GM21529 (cell line): Measurements from ENCODE around the gene TNIP3.
"Not testable (repeated sequence)": the region's sequence is repeated elsewhere in the genome, so short reads cannot be mapped to it uniquely, and the experiment has no call there.

ENCODE experiments used
- ATAC-seq: cut with Tn5 transposase; IDR thresholded peaks from one replicate; pipeline ENCODE4 v1.9.1; 2021; ENCODE audit not compliant: unreplicated experiment

Gene TNIP3

DNA sequence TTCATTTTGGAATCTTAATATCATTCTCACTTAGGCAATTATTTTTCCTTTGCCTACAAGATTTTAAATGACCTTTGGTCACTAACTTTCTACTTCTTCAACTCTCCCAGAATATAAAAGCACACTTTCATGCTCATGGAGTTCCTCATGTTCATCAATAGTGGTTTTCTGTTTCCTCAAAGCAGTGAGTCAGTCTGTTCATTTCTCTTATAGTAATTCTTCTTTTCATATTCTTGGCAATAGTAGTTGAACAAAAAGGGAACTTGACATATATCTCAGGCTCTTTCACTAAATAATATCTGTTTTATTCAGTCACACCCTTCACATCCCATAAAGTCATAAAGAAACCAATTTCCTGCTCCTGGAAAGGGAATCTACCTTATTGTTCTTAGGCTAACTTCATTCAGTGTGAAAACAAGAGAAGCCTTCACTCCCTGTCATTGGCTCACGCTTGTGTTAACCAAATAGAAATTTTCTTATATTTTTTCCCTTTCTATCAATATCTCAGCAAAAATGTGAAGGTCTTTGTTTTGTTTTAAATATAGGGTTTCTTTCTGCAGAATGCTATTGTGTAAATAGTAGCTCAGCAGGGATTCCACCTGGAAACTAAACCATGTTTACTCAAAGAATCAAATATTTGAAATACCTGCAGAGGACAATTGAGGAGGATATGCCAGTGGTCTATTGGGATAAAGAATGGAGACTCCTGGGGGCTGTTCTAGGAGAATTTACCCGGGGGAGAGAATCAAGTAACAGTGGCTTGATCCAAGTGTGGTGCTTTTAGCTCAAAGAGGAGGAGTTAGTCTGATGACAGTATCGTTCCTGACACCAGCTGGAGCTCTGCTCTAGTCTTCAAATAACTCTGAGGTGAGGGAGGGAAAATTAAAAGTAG is 13.4 kb upstream of the TNIP3 start:
- no peak for ATAC-seq

DNA sequence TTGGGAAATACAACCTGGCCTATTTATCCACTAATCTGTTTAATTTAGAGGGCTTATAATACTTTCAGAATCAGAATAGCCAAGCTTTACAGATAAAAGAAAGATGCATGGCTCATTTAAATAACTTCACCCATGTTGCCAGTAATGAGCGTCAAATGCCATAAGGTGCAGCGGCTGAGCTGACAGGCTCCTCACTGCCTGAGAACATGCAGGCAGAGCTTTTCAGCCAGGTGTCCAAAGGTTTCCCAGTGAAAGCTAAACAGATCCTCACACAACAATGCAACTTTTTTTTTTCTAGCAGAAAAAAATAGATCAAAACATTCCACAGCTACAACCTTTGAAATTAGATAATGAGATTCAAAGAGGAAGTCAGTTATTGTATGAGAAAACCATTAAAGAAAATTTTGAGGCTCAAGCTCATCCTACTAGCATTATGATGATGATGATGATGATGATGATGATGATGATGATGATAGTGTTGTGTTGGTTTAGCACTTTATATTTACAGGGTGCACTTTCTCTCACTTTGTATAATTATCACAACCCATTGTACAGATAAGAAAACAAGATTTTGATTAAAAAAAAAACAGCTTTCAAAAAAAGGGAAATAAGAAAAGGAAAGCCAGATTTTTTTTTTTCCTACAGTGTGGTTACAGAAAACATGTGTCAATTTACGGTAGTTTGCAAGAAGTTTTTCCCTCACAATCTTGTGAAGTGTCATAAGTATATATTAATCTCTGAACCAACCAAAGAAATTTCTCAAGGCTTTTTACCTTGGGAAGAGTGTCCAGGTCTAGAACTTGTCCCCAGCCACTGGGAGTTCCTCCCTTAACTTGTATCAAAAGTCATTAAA is 12.2 kb upstream of the TNIP3 start:
- ATAC-seq: no peak

DNA sequence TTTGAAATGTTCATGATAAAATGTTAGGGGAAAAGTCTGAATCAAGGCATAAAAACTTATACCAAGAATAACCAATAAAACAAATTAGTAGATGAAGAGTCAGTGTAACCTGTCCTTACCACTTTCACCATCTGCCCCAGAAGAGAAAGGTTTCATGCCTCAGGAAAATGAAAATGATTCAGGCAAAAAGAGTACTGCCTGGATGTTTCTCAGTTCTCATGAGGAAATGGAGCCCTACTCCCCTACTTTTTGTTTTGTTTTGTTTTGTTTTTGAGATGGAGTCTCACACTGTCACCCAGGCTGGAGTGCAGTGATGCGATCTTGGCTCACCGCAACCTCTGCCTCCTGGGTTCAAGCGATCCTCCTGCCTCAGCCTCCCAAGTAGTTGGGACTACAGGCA is 7.4 kb upstream of the TNIP3 start:
- ATAC-seq: not testable (repeated sequence)

DNA sequence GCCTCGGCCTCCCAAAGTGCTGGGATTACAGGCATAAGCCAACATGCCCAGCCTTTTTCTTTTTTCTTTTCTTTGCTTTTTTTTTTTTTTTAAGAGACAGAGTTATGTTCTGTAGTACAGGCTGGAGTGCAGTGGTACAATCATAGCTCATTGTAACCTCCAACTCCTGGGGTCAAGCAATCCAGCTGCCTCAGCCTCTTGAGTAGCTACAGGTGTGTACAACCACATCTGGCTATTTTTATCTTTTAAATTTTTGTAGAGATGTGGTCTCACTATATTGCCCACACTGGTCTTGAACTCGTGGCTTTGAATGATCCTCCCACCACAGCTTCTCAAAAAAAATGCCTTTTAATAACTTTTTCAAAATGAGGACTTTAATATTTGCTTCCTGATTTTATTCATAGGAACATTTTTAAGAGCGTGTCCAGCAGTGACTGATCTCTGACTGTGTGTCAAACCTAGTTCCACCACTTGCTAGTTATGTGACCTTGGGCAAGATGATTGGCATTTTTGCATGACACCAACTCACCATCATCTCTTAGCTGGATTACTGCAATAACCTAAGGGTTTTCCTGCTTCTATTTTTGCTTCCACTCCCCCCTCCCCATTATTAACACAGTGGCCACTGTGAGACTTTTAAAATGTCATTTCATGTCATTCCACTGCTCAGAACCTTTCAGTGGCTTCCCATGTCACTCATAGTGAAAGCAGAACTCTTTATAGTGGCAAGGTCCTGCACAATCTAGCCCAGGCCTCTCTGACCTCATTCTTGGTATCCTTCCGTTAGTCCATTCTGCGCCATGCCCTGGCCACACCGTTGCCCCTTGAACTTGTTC is 4.5 kb upstream of the TNIP3 start:
- peak; percentile 95 for ATAC-seq

DNA sequence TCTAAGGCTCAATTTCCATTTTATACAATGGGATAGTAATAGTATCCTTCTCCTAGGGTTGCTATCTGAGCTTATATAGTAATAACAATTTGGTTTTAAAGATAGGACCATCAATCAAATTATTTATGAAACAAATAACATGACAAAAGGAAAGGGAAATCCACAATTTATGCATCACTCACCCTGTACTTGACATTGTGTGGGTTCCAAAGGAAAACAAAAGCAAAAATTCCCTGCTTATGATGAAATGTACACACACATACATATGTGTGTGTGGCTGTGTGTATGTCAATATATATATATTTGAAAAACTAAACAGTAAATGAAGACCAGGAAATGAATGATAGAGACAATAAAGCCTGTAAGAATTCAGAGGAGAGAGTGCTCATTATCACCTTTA is 2.9 kb upstream of the TNIP3 start:
- ATAC-seq: no peak

DNA sequence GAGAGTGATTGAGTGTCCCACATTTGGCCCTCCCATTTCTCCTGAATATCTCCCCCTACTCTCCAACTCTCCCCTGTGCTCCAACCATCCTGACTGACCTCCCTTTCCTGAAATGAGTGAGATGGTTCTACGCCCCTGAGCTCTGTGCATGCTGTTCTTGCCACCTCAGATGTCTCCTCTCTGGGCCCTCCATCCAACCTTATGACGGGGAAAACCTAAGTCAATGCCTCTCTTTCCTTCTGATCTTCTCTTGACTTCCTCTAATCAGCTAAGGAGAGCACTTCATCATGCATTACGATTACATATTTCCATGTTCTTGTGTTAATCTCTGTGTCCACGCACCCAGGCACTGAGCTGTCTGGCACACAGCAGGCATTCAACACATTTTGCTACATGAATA is 1.1 kb upstream of the TNIP3 start:
- no peak for ATAC-seq

DNA sequence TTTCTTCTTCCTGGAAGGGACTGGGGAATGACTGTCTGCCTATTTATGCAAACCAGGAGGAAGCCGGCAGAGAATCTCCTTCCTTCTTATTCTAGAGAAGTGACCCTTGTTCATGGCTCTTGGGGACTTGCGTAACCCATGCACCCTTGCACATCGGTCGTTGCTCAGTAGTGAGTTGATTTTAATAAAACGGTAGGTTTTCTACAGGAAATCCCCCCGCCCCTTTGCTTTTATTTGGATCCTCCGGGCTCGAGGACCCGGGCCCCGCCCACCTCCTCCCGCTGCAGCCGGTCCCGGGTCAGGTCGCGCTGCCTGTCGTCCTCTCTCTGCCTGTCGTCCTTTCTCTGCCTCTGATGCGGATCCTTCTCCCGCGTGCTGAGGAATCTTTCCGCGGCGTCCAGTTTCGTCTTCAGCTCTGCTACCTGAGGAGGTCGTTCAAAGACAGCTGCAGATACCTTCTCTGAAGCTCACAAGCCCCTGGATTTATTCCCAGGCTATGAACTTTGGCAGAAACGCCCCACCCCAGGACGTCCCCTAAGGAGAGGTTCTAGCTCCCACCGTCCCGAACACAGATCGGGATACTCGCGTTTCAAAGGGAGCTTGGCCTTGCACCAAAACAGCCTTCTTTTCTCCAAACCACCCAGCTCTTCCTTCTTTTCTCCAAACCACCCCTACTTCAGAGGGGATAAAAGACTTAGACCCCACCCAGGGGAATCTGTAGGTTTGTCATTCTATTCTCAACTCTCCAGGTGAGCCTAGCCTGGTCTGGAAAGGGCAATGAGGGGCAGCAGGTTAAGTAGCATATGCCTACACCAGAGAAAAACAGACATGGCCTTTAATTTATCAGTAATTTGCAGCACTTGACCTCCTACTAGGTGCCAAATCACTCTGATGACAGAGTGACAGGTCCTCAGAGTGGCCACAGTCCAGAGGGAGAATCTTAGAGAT is 7.0 kb downstream of the TNIP3 start:
- ATAC-seq: no peak

DNA sequence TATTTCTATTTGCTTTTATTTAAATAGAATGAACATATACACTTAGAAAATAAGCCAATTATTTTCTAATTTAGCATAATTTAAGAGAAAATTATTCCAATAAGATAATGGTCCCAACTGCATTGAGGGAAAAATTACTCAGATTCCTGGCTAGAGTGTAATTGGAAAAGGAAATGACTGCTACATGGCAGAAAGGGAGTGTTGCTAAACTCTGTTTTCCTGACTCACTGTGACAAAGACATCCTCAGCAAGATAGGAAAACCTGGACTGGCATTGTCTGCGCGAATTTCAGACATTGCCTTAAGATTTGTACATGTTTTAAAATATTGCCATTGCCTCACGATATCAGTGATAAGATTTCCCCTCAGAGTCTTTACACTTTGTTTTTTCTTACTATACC is 8.2 kb downstream of the TNIP3 start:
- ATAC-seq: no peak

DNA sequence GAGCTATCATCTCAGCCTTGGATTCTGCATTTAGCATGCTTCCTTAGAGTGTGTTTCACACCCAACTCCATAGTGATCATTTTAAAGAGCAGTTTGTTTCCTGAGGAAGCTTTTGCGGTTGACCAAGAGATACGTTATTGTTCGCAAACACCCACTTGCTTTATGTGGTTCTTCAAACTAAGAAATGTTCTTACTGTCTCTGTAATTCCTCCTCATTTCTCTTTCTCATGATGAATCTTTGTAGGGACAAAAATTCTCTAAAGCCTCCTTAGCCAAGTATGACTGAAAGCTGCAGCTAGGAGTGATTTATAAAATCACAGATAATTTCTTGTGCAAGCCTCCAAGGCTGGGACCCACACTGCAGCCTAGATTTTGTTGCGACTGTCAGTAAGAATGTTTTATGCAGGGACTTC is 10.0 kb downstream of the TNIP3 start:
- peak; percentile 52 for ATAC-seq

DNA sequence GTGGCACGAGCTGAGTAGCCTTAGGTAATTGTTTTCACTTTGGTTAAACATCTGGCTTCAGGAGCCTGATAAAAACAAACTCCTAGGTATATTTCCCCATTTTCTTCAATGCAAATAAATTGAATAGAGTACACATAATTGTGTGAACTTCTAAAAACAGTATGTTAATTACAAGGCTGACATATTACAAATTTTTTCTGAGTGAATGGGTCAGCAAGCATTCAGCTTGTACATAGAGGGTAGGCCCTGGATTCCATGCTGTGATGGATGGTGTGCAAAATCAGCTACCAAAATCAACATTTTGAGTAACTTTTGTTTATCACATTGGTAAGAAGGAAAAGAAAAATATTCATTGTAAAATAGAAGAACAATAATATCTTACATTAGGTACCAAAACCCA is 12.2 kb downstream of the TNIP3 start:
- ATAC-seq: no peak

DNA sequence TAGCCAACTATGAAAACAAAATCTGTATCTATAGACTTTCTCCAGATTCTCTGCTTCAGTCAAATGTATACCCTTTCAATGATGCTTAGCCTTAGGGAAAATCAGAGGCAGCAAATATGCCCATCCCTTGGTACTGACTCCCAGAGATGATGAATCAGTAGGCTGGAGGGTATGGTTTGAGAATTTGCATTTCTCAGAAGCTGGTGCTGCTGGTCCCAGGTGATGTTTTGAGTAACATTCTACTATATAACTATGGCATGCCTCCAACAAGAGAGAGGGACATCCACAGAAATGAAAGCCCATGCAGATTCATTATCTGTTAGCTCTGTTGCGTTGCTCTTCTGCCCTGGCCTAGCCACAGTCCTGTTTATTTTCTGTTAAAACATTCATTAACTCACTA is 13.6 kb downstream of the TNIP3 start:
- ATAC-seq: no peak

DNA sequence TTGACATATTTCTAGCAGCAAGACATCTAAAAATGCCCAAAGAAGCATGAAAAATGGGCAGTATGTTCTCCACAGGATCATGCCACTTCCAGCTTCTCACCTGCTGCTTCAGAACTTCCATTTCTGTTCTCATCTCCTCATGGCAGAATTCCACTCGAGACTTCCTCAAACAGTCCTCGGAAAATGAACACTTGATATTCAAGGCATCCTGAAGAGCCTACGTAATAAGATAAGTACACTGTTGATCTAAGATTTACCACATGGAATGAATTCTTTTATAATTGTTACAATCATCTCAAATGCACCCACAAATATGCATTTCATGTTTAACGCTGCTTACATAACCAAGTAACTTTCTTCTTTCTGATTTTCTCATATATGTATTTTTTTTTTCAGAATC is 14.1 kb downstream of the TNIP3 start:
- ATAC-seq: no peak

DNA sequence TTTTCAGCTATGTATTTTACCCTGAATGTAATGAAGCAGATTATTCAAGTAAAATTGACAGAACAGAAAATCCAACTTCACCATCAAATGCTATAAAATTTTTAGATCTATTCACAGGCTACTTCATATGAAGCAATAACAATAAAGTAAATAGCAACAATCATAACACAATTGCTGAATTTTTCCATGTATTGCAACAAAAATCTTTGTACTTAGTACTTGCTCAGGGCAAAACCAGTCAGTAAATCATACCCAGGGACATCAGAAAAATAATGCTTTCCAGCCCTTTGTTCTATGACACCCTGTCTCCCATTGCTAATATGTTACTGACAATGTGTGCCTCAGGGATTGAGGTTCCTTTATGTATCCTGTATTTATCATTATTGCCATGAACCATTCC is 15.5 kb downstream of the TNIP3 start:
- ATAC-seq: no peak

DNA sequence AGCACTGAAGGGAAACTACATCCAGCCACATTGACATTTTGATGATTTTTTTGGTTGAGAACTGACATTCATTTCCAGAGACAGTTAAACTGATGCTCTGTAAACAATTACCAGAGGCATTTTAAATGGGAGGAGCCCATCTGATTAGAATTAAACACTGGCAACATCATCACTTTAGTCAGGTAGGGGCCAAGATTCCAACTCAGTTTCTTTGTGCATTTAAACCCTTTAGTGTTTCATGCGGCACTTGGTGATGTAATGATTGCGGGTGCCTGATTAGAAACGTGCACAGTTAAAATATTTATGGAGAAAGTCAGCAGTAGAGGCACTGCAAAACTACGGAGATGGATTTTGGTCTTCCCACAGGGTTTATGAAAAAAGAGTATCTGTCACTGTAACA is 16.1 kb downstream of the TNIP3 start:
- no peak for ATAC-seq

DNA sequence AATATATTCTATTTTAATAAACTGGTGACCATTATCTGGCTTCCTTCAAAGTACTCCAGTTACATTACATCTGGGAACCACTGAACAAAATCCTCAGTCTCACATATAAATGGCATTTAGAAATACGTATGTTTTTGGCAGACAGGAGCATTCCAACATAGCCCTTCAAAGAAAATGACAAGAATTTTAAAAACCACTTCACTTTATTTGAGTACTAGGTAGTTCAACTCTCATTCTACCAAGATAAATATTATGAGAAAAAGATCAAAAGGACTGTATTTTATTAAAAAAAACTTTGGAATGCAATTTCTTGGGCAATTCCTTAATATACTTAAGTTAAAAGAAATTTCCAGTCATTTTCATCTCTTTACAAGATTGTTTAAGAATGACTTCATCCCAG is 17.6 kb downstream of the TNIP3 start:
- no peak for ATAC-seq

DNA sequence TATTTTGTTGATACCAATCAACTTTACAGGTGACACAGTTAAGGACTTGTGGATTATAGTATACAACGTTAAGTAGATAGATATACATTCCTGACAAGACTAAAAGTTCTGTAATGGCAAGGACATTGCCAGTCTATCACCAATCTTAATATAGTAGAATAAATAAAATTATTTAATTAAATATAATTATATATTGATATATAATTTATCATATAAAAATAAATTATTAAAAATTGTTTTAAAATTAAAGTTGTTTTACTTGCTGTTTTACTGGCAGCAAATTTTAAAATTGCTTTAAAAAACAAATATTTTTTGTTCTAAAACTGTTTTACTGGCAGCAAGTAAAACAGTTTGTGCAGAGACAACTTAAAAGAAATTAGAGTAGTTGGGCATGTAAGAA is 18.7 kb downstream of the TNIP3 start:
- no peak for ATAC-seq

DNA sequence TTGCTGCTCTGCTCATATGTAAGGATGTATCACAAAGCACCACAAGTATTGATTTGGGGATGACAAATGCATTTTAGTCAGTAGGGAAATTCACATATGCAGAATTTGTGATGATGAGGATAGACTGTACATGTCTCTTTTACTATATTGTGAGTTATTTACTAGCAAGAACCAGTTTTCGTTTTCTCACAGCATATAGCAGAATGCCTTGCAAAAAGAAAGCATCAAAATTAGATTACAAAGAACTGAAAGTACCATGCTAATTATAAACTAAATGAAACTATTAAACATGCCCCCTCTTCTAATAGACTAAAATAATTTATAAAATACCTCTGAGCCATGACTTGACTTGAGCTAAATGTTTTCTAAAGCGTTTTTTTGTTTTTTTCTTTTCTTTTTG is 20.1 kb downstream of the TNIP3 start:
- ATAC-seq: no peak

DNA sequence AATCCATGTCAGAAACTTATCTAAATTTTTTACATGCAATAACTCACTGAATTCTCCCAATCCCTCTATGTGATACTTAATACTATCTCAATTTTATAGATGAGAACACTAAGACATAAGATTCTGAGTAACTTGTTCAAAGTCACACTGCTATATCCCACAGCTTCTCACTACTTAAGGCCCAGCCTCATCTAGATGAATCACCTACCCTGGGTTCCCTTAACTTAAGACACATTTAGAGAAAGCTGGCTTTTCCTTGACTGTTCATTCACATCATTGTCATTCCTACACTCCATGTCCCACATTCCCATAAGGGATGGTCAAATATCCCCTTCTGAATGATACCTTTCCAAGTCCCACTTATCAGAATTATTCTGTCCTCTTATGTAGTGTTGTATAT is 21.0 kb downstream of the TNIP3 start:
- ATAC-seq: no peak

DNA sequence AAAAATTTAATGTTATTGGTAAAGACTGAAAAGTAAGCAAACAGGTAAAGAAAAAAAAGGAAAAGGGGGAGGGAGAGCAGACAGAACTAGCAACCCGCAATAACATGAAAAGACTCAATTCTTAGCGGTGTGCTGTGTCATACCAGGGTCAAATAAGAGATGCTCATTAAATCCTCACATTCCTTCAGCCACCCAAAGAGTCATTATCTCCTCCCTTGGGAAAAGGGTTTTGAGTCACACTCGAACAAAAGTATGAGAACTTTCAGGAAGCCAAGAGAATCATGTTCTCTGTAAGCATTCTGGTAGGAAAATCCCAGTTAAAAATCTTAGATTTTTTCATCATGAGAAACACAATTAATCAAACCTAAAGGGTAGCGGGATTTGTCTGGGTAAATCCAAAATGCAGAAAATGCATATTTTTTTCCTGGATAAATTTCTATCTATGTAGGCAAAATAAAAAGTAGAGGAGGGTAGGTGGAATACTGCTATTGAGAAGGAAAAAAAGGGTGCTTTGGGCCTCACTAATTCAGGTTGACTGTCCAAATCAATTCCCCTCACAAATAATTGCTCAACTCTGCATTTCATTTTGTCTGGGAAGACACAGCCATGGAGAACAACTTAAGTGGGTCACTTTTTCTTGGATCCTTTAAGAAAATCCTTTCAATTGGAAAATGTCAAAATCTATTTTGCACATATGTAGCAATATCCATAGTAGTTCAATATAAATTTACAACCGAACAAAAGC is 23.2 kb downstream of the TNIP3 start:
- ATAC-seq: no peak
